HG03060 (cell line): ENCODE results near the gene ZC3H13.

Experiments
- ATAC-seq: cut with Tn5 transposase; IDR thresholded peaks from one replicate; pipeline ENCODE4 v1.9.1; 2021; ENCODE audit warnings: low read depth, moderate number of reproducible peaks; ENCODE audit not compliant: unreplicated experiment

Gene ZC3H13

GRCh38 chr13:45943120-45943519 is 109.4 kb downstream of the ZC3H13 start:
- ATAC-seq = no peak

- no peak for ATAC-seq
Measured at GRCh38 chr13:45941261-45941660, 111.3 kb downstream of the ZC3H13 start.

GRCh38 chr13:45940061-45940460 is 112.5 kb downstream of the ZC3H13 start:
- ATAC-seq = no peak

GRCh38 chr13:45936621-45937020 is 115.9 kb downstream of the ZC3H13 start:
- no peak for ATAC-seq

- no peak for ATAC-seq
Measured at GRCh38 chr13:45934283-45934682, 118.3 kb downstream of the ZC3H13 start.

GRCh38 chr13:45933203-45933908 is 119.2 kb downstream of the ZC3H13 start:
- ATAC-seq = no peak

GRCh38 chr13:45932676-45933075 is 119.9 kb downstream of the ZC3H13 start:
- ATAC-seq = no peak

- ATAC-seq = no peak
Measured at GRCh38 chr13:45932172-45932571, 120.4 kb downstream of the ZC3H13 start.

- ATAC-seq = no peak
Measured at GRCh38 chr13:45931211-45931610, 121.3 kb downstream of the ZC3H13 start.

GRCh38 chr13:45930177-45930576 is 122.4 kb downstream of the ZC3H13 start:
- ATAC-seq = no peak

GRCh38 chr13:45928843-45929242 is 123.7 kb downstream of the ZC3H13 start:
- no peak for ATAC-seq

- ATAC-seq = no peak
Measured at GRCh38 chr13:45928176-45928575, 124.4 kb downstream of the ZC3H13 start.

GRCh38 chr13:45926741-45927140 is 125.8 kb downstream of the ZC3H13 start:
- ATAC-seq = no peak

GRCh38 chr13:45925151-45925550 is 127.4 kb downstream of the ZC3H13 start:
- ATAC-seq = no peak

GRCh38 chr13:45921162-45921736 is 131.3 kb downstream of the ZC3H13 start:
- ATAC-seq = no peak

GRCh38 chr13:45918597-45918996 is 133.9 kb downstream of the ZC3H13 start:
- ATAC-seq = no peak

- no peak for ATAC-seq
Measured at GRCh38 chr13:45917019-45917418, 135.5 kb downstream of the ZC3H13 start.

- ATAC-seq = no peak
Measured at GRCh38 chr13:45915686-45916439, 136.7 kb downstream of the ZC3H13 start.

- ATAC-seq = no peak
Measured at GRCh38 chr13:45909673-45910072, 142.9 kb downstream of the ZC3H13 start.

- no peak for ATAC-seq
Measured at GRCh38 chr13:45909089-45909488, 143.5 kb downstream of the ZC3H13 start.

GRCh38 chr13:45907503-45907902 is 145.0 kb downstream of the ZC3H13 start:
- no peak for ATAC-seq
